BLaER1 treated with 17β-estradiol and CSF1 and Interleukin-3, amounts not matched to agents 10 nM and 100 nM (cell line): ENCODE data around the gene ITM2B.

Experiments
- H3K27ac ChIP-seq, 11 experiments: shearing (Covaris generic); formaldehyde crosslinking; 2 replicates each; pipeline ENCODE4 v1.8.1; 2022
- H3K27me3 ChIP-seq, 11 experiments: shearing (Covaris generic); formaldehyde crosslinking; 2 replicates each; pipeline ENCODE4 v1.8.1; 2022
- H3K36me3 ChIP-seq, 11 experiments: shearing (Covaris generic); formaldehyde crosslinking; 2 replicates each; pipeline ENCODE4 v1.8.1; 2022
- H3K4me1 ChIP-seq, 10 experiments: shearing (Covaris generic); formaldehyde crosslinking; 2 replicates each; pipeline ENCODE4 v1.8.1; 2022
- H3K4me2 ChIP-seq, 11 experiments: shearing (Covaris generic); formaldehyde crosslinking; 2 replicates each; pipeline ENCODE4 v1.8.1; 2022
- H3K4me3 ChIP-seq, 10 experiments: shearing (Covaris generic); formaldehyde crosslinking; 2 replicates each; pipeline ENCODE4 v1.8.1; 2022
- H3K9ac ChIP-seq, 11 experiments: shearing (Covaris generic); formaldehyde crosslinking; 2 replicates each; pipeline ENCODE4 v1.8.1; 2022
- H3K9me3 ChIP-seq, 11 experiments: shearing (Covaris generic); formaldehyde crosslinking; replicated peaks in 1 of 11; 2 replicates each; pipeline ENCODE4 v1.8.1; 2022
- H4K20me1 ChIP-seq, 11 experiments: shearing (Covaris generic); formaldehyde crosslinking; 2 replicates each; pipeline ENCODE4 v1.8.1; 2022
- Cebpa-rat ChIP-seq, 11 experiments: shearing (Covaris generic); IDR thresholded peaks; 2 replicates each; pipeline ENCODE4 v1.8.1; 2022

ITM2B gene

GRCh38 chr13:48241651-48242050 is 8.6 kb downstream of the ITM2B start:
- H3K27ac ChIP-seq = no peak overlapping the region
- peaks cover 10 to 96% (median 14%) of the 10 kb centered on the region in 10 experiments for H3K4me1 ChIP-seq
- peaks cover 26 to 100% (median 65%) of the 10 kb centered on the region in 11 experiments; a peak in 20 of 22 replicates for H4K20me1 ChIP-seq
- TF ChIP-seq Cebpa-rat (IDR thresholded peaks at IDR 0.05) = no peak
- no peak overlapping the region for H3K4me3 ChIP-seq
- H3K27me3 ChIP-seq = no peaks in the 10 kb centered on the region
- H3K4me2 ChIP-seq = peak overlapping the region in 1 of 11 experiments; percentile 0; a peak in 1 of 22 replicates
- H3K9me3 ChIP-seq = peaks cover 0 to 15% (median 9%) of the 10 kb centered on the region in 11 experiments; a peak in 11 of 22 replicates
- H3K36me3 ChIP-seq = peaks cover 40 to 91% (median 61%) of the 10 kb centered on the region in 11 experiments
- no peak overlapping the region for H3K9ac ChIP-seq

- H3K27ac ChIP-seq = no peak overlapping the region
- H3K4me3 ChIP-seq = no peak overlapping the region
- H3K27me3 ChIP-seq = no peaks in the 10 kb centered on the region
- peaks cover 18 to 100% (median 58%) of the 10 kb centered on the region in 11 experiments; a peak in 17 of 22 replicates for H4K20me1 ChIP-seq
- peaks cover under 1 to 94% (median 4%) of the 10 kb centered on the region in 10 experiments; a peak in 17 of 20 replicates for H3K4me1 ChIP-seq
- H3K9ac ChIP-seq = no peak overlapping the region
- H3K9me3 ChIP-seq = peaks cover 0 to 15% (median 9%) of the 10 kb centered on the region in 11 experiments; a peak in 11 of 22 replicates
- no peak for TF ChIP-seq Cebpa-rat (IDR thresholded peaks at IDR 0.05)
- peaks cover 41 to 86% (median 67%) of the 10 kb centered on the region in 11 experiments for H3K36me3 ChIP-seq
- no peak overlapping the region for H3K4me2 ChIP-seq
Measured at GRCh38 chr13:48242677-48243076, 9.7 kb downstream of the ITM2B start.

- H3K27ac ChIP-seq = no peak overlapping the region
- H3K4me2 ChIP-seq = no peak overlapping the region
- peaks cover 46 to 91% (median 65%) of the 10 kb centered on the region in 11 experiments for H3K36me3 ChIP-seq
- no peak overlapping the region for H3K4me3 ChIP-seq
- peaks cover 0 to 13% (median 7%) of the 10 kb centered on the region in 11 experiments; a peak in 11 of 22 replicates for H3K9me3 ChIP-seq
- H3K4me1 ChIP-seq = peaks cover 0 to 93% (median 0%) of the 10 kb centered on the region in 10 experiments; a peak in 6 of 20 replicates
- 0 out of 22 replicates have a peak overlapping the region, but pooled peaks of 1 of the 11 experiments have one; percentile 16 for H3K9ac ChIP-seq
- no peak for TF ChIP-seq Cebpa-rat (IDR thresholded peaks at IDR 0.05)
- H4K20me1 ChIP-seq = peaks cover 17 to 100% (median 56%) of the 10 kb centered on the region in 11 experiments; a peak in 17 of 22 replicates
- no peaks in the 10 kb centered on the region for H3K27me3 ChIP-seq
Measured at GRCh38 chr13:48244159-48244558, 11.2 kb downstream of the ITM2B start.

- peaks cover 8 to 100% (median 46%) of the 10 kb centered on the region in 11 experiments; a peak in 16 of 22 replicates for H4K20me1 ChIP-seq
- H3K9ac ChIP-seq = no peak overlapping the region
- peaks cover 42 to 88% (median 60%) of the 10 kb centered on the region in 11 experiments for H3K36me3 ChIP-seq
- H3K9me3 ChIP-seq = peaks cover 0 to 3% (median 0%) of the 10 kb centered on the region in 11 experiments; a peak in 1 of 22 replicates
- H3K4me3 ChIP-seq = no peak overlapping the region
- H3K27ac ChIP-seq = no peak overlapping the region
- TF ChIP-seq Cebpa-rat (IDR thresholded peaks at IDR 0.05) = no peak
- peaks cover 0 to 79% (median 0%) of the 10 kb centered on the region in 10 experiments; a peak in 4 of 20 replicates for H3K4me1 ChIP-seq
- H3K27me3 ChIP-seq = no peaks in the 10 kb centered on the region
- H3K4me2 ChIP-seq = peak overlapping the region in 2 of 11 experiments; percentile 10 to 26; a peak in 3 of 22 replicates
Measured at GRCh38 chr13:48246102-48246501, 13.1 kb downstream of the ITM2B start.

GRCh38 chr13:48249018-48249417 is 16.0 kb downstream of the ITM2B start:
- Histone ChIP-seq H3K4me1 (peaks cover 0 to 52% (median 0%) of the 10 kb centered on the region in 10 experiments; a peak in 4 of 20 replicates), H3K4me3 (no peak overlapping the region), H3K4me2 (no peak overlapping the region), H4K20me1 (peaks cover 1 to 100% (median 41%) of the 10 kb centered on the region in 11 experiments; a peak in 16 of 22 replicates), H3K27ac (no peak overlapping the region), H3K27me3 (no peaks in the 10 kb centered on the region), H3K36me3 (peaks cover 49 to 85% (median 60%) of the 10 kb centered on the region in 11 experiments), H3K9ac (no peak overlapping the region), H3K9me3 (peaks cover 0 to 3% (median 0%) of the 10 kb centered on the region in 11 experiments; a peak in 1 of 22 replicates)
- no peak for TF ChIP-seq Cebpa-rat (IDR thresholded peaks at IDR 0.05)

GRCh38 chr13:48251611-48252081 is 18.6 kb downstream of the ITM2B start:
- Histone ChIP-seq H3K36me3 (peaks cover 68 to 95% (median 77%) of the 10 kb centered on the region in 11 experiments), H3K4me1 (peaks cover 0 to 28% (median 0%) of the 10 kb centered on the region in 10 experiments; a peak in 4 of 20 replicates), H3K27me3 (no peaks in the 10 kb centered on the region), H4K20me1 (peaks cover 0 to 100% (median 21%) of the 10 kb centered on the region in 11 experiments; a peak in 16 of 22 replicates), H3K27ac (no peak overlapping the region), H3K4me3 (no peak overlapping the region), H3K9ac (no peak overlapping the region), H3K9me3 (peaks cover 0 to 3% (median 0%) of the 10 kb centered on the region in 11 experiments; a peak in 1 of 22 replicates), H3K4me2 (no peak overlapping the region)
- no peak for TF ChIP-seq Cebpa-rat (IDR thresholded peaks at IDR 0.05)

GRCh38 chr13:48252176-48252575 is 19.2 kb downstream of the ITM2B start:
- no peak overlapping the region for H3K27ac ChIP-seq
- peaks cover 69 to 95% (median 80%) of the 10 kb centered on the region in 11 experiments for H3K36me3 ChIP-seq

GRCh38 chr13:48253849-48254248 is 20.8 kb downstream of the ITM2B start:
- Histone ChIP-seq H4K20me1 (peaks cover 0 to 100% (median 18%) of the 10 kb centered on the region in 11 experiments; a peak in 13 of 22 replicates), H3K9me3 (peaks cover 0 to 3% (median 0%) of the 10 kb centered on the region in 11 experiments; a peak in 1 of 22 replicates), H3K9ac (no peak overlapping the region), H3K36me3 (peaks cover 78 to 97% (median 86%) of the 10 kb centered on the region in 11 experiments), H3K4me2 (no peak overlapping the region), H3K4me1 (peaks cover 0 to 8% (median 0%) of the 10 kb centered on the region in 10 experiments; a peak in 1 of 20 replicates), H3K27me3 (no peaks in the 10 kb centered on the region), H3K27ac (no peak overlapping the region), H3K4me3 (no peak overlapping the region)
- TF ChIP-seq Cebpa-rat (IDR thresholded peaks at IDR 0.05) = no peak

More at GRCh38 chr13:48252176-48252575, 19.2 kb downstream of the ITM2B start:
- peaks cover 0 to 100% (median 18%) of the 10 kb centered on the region in 11 experiments; a peak in 14 of 22 replicates for H4K20me1 ChIP-seq
- H3K4me2 ChIP-seq = no peak overlapping the region
- no peak for TF ChIP-seq Cebpa-rat (IDR thresholded peaks at IDR 0.05)
- H3K9ac ChIP-seq = no peak overlapping the region
- no peak overlapping the region for H3K4me3 ChIP-seq
- no peaks in the 10 kb centered on the region for H3K27me3 ChIP-seq
- peaks cover 0 to 3% (median 0%) of the 10 kb centered on the region in 11 experiments; a peak in 1 of 22 replicates for H3K9me3 ChIP-seq
- H3K4me1 ChIP-seq = peaks cover 0 to 22% (median 0%) of the 10 kb centered on the region in 10 experiments; a peak in 1 of 20 replicates

- TF ChIP-seq Cebpa-rat (IDR thresholded peaks at IDR 0.05) = no peak
- H3K27ac ChIP-seq = no peak overlapping the region
- peaks cover 83 to 99% (median 95%) of the 10 kb centered on the region in 11 experiments for H3K36me3 ChIP-seq
- peaks cover 0 to 2% (median 0%) of the 10 kb centered on the region in 10 experiments; a peak in 1 of 20 replicates for H3K4me1 ChIP-seq
- H4K20me1 ChIP-seq = peaks cover 0 to 100% (median 18%) of the 10 kb centered on the region in 11 experiments; a peak in 13 of 22 replicates
- H3K27me3 ChIP-seq = no peaks in the 10 kb centered on the region
- H3K9ac ChIP-seq = no peak overlapping the region
- H3K9me3 ChIP-seq = peaks cover 0 to 4% (median 0%) of the 10 kb centered on the region in 11 experiments; a peak in 2 of 22 replicates
- H3K4me3 ChIP-seq = no peak overlapping the region
- H3K4me2 ChIP-seq = no peak overlapping the region
Measured at GRCh38 chr13:48255090-48255489, 22.1 kb downstream of the ITM2B start.
